NCI-H446 treated with DMSO at 0.1 percent for 48 hours (cell line): Measurements from ENCODE around the gene OR51S1.
"Not testable (repeated sequence)": the region's sequence is repeated elsewhere in the genome, so short reads cannot be mapped to it uniquely, and the experiment has no call there.

ENCODE experiments used
- DNase-seq: peaks from one replicate; lab custom pipeline; 2025; lab: John Stamatoyannopoulos, UW

Gene OR51S1, protein sequence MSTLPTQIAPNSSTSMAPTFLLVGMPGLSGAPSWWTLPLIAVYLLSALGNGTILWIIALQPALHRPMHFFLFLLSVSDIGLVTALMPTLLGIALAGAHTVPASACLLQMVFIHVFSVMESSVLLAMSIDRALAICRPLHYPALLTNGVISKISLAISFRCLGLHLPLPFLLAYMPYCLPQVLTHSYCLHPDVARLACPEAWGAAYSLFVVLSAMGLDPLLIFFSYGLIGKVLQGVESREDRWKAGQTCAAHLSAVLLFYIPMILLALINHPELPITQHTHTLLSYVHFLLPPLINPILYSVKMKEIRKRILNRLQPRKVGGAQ

DNA sequence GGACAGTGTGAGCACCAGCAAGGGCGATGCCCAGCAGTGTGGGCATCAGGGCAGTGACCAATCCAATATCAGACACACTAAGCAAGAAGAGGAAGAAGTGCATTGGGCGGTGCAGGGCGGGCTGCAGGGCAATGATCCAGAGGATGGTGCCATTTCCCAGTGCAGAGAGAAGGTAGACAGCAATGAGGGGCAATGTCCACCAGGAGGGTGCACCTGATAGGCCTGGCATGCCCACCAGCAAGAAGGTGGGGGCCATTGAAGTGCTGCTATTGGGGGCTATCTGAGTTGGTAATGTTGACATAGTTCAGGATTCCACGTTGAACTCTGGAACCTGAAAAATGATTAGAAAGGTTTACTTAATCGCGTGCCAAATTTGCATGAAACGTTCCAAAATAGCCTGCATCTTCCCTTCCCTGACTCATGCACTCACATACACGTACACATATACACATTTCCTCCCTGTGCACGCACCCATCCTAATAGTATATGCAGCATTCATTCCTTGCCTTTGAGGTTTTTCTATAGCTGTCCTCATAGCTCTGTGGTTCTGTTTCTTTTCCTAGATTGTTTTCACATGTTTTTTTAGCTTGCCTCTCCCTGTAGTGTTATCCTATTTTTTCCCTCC is at the start of gene OR51S1:
Gene OR51S1, minus strand, starts transcription at position 301 of the 625 bp plus-strand sequence. Its CDS starts 0 bp downstream, at position 301.
- DNase-seq: no peak

DNA sequence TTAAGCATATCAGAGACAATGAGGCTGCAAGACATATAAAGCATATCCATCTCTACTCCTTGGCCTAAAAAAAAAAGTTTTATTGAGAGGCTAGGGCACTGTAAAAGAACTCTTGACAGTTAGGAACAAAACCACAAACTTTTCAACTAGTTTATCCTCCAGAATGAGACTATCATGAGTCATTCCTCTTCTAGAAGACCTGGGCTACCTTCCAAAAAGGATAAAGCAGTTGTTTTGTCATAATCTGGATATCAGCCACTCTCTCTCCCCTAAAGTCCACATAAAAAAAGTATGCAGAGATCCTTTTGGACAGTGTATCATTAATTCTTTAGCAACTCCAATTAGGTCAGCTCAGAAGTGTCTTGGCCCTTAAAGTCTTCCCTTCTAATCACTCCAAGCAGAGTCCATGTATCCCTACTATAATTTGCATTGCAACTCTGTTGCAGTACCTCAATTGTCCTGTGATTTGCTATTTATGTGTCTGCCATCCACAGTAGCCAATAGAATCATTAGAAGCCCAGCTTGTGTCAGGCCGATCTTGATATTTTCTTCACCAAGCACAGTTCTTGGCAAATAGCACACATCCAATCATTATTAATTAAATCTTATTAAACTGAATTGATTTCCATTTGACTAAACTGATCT is 43.1 kb upstream of the OR51S1 start:
- no peak for DNase-seq

DNA sequence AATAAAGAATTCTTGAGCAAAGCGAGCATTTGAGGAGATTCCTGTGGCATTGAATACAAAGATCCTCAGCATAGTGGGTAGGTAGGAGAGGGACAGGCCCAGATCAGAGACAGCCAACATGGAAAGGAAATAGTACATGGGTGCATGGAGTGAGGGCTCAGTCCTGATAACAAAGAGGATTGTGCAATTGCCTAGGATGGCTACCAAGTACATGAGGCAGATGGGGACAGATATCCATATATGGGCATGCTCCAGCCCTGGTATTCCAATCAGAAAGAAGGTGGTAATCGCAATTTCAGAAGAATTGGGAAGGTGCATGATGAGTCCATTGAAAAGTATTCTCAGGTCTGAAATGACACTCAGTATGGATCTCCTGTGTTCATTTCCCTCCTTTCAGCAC is 41.3 kb upstream of the OR51S1 start:
- DNase-seq: no peak

DNA sequence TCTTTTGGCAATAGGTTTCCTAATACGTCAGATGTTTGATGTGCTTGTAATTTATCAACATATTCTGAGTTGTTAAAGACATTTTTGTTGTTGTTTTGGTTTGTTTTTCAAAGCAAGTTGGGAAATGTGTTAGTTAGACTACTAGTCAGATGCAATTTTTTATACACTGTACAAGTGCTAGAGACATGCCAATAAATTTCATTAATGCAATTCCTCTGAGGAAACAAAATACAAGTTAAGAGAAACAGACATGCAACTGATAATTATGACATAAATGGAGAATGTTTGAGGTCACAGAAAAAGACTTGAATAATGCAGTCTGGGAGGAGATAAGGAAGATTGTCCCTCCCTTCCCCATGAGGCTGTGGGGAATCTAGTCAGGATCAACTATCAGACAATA is 38.6 kb upstream of the OR51S1 start:
- no peak for DNase-seq

DNA sequence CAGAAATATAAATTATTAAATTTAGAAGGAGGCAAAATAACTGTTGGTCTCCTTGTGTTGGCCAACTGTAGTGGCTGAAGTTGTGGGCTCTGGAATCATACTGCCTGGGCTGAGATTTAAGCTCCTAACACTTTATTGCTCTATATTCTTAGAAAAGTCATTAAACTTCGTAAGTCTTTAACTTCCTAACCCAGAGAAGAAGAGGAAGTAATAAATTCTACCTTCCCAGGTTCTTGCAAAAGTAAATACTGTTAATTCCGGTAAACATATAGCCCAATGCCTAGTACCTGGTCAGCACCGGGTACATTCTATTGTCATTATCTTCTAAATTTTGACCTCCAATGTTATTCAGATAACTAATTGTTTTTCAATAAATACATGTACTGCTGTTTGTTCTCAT is 37.2 kb upstream of the OR51S1 start:
- no peak for DNase-seq

DNA sequence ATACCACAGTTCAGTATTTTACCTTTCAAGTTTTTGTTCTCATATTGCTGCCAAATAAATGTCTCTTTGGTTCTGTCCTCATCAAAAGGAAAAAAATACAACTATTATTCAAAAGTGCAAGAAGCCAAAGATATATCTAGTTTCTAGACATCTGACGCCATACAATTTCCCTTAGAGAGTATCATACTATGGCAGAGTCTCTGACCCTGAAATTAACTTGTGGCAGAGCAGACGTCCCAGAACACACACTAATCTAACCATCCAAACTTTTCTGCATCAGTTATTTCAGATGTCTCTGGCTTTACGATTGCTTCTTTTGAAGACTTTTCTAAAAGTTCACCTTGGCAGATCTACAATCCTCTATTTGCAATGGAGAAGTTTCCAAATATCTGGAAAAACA is 35.4 kb upstream of the OR51S1 start:
- no peak for DNase-seq

DNA sequence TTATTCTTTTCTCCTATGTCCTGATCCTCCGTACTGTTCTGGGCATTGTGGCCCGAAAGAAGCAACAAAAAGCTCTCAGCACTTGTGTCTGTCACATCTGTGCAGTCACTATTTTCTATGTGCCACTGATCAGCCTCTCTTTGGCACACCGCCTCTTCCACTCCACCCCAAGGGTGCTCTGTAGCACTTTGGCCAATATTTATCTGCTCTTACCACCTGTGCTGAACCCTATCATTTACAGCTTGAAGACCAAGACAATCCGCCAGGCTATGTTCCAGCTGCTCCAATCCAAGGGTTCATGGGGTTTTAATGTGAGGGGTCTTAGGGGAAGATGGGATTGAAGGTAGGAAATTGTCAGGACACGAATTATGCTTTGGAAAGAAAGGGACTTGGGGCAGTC is 33.5 kb upstream of the OR51S1 start:
- no peak for DNase-seq

DNA sequence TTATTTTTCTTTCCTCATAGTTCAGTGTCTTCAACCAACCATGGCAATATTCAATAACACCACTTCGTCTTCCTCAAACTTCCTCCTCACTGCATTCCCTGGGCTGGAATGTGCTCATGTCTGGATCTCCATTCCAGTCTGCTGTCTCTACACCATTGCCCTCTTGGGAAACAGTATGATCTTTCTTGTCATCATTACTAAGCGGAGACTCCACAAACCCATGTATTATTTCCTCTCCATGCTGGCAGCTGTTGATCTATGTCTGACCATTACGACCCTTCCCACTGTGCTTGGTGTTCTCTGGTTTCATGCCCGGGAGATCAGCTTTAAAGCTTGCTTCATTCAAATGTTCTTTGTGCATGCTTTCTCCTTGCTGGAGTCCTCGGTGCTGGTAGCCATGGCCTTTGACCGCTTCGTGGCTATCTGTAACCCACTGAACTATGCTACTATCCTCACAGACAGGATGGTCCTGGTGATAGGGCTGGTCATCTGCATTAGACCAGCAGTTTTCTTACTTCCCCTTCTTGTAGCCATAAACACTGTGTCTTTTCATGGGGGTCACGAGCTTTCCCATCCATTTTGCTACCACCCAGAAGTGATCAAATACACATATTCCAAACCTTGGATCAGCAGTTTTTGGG is 33.0 kb upstream of the OR51S1 start, which contains the start of gene OR51T1:
Gene OR51T1, plus strand, starts transcription at position 41 of the 641 bp plus-strand sequence. Its CDS starts 0 bp downstream, at position 41.
- DNase-seq: no peak

DNA sequence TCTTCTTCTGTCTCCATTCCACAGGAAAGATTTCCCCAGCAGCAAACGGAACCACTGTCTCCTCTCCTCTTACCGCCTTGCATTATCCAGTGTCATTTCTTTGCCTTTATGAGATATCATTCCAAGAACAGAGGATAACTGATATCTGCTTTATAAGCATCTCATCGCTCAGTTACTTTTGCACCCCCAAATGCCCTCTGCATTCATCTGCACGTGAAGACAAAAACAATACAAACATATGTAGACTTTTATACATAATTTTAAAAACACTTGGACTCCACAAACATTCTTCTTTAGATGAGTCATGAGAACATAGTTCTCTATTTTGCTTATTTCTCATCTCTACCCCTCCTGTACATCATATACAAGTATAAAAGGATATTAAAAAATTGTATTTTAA is 32.2 kb upstream of the OR51S1 start:
- no peak for DNase-seq

DNA sequence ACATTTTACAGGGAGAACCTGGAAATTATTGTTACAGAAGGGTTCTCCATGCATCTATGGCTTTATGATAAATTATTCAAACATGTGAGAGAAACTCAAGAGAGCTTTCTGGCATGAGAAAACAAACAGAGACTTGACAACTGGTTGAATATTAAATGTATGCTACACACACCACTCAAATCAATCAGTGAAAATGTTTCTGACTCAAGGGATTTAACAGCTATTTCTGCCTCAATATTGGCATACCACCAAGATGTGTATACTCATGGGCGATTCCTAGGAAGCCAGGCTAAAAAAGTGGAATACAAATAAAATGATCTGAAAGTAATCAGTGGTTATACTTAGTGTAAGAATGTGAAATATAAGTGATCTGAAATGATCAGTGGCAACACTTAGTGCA is 16.8 kb upstream of the OR51S1 start:
- no peak for DNase-seq

DNA sequence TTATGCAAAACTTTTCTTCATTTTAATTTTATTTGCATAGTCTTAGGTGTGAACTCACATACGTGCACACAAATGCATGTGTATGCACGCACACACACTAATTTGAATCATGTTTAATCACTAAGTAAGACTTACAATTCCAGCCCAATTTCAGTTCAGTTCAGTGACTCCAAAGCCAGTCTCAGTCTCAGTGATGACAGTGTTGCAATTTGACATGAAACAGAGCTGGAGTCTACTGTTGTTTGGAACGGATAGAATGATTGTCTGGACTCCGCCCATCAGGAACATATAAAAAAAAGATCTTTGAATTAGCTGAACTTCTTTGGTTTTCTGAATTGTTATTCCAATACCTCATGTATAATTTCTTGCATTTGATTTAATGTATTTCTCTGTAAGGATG is 14.9 kb upstream of the OR51S1 start:
- no peak for DNase-seq

DNA sequence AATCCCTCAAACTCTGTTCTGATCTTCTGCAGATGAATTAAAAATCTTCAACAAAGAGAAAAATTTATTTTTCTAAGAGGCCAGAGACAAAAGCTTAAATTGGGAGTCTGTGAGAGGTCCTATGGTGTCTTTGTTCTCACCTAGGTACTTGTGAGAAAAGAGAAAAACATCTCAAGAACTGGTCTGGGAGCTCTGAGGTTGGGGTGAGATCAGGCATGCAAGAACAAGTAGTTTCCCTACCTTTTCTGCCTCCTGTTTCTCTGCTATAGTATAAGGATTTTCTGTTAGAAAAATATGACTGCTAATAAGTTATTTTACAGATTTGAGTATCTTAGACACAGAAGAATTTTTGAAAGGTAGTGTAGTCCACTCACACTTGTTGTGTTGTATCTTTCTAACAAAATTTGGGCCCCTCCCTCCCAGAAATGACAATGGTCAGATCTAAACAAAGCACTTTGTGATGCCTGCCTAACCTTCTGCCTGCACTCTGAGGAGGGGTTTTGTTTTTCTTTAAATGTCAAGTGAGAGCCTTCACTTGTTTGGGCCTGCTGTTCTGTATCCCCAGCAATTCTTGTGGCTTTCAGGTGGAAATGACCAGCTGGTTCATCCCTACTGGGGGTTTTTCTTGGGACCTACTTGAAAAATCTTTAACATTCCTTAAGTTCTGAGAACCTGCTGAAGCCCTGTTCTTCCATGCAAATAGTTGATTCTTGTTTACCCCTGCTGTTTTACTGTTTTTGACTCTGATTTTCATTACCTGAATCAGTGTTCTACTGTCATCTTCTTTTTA is 13.6 kb upstream of the OR51S1 start:
- DNase-seq: no peak

DNA sequence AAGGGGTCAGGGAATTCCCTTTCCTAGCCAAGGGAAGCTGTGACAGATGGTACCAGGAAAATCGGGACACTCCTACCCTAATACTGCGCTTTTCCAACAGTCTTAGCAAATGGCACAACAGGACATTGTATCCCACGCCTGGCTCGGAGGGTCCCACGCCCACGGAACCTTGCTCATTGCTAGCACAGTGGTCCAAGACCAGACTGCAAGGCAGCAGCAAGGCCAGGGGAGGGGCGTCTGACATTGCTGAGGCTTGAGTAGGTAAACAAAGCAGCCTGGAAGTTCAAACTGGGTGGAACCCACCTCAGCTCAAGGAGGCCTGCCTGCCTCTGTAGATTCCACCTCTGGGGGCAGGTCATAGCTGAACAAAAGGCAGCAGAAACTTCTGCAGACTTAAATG is 5.3 kb upstream of the OR51S1 start:
- not testable (repeated sequence) for DNase-seq

DNA sequence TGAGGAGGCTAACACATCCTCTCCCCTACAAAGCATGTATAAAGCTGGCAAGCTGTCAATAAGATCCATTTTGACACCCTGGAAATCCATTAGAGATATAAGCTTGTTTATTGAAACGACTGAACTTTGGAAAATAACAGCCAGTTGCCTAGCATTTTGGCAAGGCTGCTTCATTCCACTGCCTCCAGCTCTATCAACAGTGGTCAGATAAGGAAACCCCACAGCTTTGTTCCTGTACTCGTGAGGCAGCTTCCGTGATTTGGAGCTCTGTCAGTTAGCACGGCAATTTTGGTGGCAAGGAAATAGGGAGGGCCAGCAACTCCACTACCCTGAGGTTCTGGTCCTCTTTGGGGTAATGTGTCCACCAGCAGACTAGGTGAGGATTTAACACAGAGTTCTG is 2.0 kb upstream of the OR51S1 start:
- DNase-seq: no peak

DNA sequence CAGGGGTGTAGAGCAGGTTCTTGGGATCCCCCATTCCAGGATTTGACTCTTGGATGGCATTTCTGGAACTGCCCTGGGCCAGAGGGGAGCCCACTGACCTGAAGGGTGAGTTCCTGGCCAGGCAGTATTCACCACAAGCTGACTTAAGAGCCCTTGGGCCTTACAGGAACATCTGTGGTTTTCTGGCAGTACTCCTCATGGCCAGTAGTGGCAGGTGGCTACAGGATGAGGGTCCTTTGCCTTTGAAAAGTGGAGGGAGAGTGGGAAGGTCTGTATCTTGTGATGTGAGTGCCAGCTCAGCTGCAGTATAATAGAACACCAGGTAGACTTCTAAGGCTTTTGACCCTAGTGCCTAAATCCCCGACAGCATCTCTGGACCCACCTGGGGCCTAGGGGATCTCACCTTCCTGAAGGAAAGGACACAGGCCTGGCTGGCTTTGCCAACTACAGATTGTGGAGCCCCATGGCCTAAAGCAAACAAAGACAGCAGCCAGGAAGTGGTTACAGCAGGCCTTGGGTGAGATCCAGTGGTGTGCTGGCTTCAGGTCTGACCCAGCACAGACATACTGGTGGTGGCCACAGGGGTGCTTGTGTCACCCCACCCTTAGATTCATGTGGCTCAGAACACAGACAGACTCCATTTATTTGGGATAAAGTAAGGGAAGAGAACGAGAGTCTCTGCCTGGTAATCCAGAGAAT is 9.0 kb downstream of the OR51S1 start:
- DNase-seq: no peak

DNA sequence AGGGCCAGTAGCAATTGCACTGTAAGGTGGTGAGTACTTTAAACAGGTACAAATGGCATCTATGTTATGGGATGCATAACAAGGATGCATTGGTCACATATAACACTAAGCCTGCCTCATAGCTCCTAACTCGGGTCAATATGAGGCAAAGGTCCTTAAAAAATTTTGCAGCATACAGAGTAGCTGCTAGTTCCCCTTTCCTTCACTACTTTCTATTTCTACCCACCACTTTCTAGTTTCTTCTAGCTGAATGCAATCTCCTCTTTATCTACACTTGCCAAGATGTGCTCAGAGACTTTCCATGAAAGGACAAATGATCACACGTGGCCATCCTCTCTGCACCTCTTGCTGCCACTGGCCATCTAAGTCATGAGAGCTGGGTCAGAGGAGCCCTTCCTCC is 18.1 kb downstream of the OR51S1 start:
- DNase-seq: no peak

DNA sequence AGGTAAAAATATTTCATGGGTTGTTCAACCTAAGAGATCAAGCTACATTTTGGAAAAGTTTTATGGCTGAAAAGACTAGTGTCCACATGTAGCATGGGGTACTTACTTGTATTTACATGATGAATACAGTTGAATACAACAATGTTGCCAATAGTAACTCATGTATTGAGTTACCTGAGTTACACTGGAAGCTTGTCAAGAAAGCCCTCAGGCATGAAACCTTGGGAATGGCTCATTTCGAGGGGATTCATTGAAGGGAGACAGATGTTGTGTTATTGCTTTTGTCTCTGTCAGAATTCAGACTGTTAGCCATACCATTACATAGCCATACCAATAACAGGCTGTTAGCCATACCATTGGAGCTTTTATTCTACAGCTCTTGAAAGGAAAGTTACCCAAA is 18.7 kb downstream of the OR51S1 start:
- no peak for DNase-seq

DNA sequence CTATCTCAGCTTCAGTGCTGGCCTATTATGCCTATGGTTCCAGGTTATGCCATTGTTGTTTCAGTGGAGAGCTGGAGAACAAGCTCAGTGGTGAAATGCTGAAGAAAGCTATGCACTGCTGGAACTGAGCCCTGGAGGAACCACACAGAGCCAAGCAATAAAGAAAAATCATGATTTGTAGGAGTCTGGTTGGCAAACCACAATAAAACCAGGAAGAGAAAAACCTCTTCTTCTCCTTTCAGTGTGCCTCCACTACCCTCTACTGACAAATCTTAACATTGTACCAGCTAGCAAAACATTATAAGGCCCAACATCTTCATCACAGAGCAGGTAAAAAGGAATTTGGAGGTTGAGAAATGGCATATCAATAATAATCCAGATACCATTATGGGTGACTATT is 22.6 kb downstream of the OR51S1 start:
- no peak for DNase-seq

DNA sequence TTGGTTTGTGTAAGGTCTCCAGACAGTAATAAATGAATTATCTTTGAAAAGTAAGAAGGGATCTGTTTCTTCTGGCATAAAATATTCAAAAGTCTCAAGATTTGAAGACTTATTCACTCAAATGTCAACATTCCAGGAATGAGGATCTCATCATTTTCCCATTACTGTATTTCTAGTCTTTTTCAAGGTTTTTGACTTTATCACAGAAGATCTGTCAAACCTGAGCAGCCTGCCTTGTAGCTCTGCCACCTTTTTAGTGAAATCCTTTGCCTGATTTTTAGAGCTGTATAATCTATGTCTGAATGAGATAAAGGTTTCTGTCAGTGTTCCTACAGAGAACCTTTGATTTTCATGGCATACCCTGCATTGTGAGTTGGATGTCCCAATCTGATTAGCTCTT is 23.9 kb downstream of the OR51S1 start:
- no peak for DNase-seq

DNA sequence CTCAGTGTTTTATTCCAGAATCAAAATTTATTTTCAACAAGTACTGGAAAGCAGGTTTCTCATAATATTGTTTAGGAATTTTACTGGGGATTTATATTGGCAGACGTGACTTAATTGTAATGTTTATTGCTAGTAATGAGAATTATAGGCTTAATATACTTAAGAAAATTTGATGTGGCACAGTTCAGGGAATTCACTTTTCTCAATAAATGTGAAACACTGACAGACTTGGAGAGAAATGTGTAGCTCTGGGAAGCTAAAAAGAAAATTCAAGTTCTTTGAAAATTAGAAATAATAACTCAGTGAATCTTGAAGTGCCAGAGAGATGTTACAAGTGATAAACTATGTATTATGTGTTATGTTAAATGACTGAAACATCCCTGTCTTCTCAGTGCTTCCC is 28.0 kb downstream of the OR51S1 start, which contains the start of gene OR51F2:
Gene OR51F2, plus strand, starts transcription at position 301 of the 400 bp plus-strand sequence. CDS start 101 bp downstream, outside the sequence.
- no peak for DNase-seq

DNA sequence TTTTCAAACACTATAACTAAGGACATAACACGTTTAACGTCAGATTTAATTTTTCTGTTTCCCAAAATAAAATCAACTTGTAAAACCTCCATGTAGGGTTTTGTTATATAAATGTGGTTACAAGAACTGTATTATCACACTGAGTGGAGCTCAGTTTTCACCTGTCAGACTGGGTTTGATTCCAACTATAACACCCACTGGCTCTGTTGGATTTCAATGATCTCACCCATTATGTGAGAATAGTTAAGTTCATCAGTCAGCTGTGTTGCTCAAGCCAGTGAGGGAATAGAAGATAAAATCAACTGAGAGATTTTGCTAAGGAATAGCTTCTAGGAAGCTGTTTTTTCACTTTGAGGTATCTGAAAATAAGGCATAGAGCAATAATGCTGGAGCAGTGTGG is 39.8 kb downstream of the OR51S1 start:
- DNase-seq: no peak
